ENCODE measurements around the gene CA9. TPM values are rescaled to one million over a fixed set of nuclear protein-coding genes. Genes with fewer than 3 reads are reported as not detected.
A peak's percentile ranks its signal among the peaks of the same experiment; 100 is the strongest.

The CA9 gene
- total and polyA plus RNA-seq, 8 donors = 1.2 to 670 (median 200) TPM

DNA sequence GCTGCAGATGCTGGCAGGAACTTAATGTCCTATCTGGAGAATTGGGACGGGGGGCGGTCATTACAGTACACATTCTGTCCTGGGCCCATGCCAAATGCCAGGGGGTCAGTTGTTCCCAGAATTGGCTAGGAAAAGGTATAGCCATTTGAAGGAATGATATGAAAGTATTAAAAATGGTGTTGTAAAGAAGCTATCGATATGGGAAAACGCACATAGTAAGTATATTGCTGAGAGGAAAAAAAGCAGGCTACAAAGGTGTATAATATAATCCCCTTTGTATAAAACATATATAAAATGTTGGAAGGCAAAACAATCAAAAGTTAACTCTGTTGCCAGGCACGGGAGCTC, 8.3 kb upstream of the CA9 start:
- no peaks in the 10 kb centered on the region for H3K27me3 ChIP-seq

DNA sequence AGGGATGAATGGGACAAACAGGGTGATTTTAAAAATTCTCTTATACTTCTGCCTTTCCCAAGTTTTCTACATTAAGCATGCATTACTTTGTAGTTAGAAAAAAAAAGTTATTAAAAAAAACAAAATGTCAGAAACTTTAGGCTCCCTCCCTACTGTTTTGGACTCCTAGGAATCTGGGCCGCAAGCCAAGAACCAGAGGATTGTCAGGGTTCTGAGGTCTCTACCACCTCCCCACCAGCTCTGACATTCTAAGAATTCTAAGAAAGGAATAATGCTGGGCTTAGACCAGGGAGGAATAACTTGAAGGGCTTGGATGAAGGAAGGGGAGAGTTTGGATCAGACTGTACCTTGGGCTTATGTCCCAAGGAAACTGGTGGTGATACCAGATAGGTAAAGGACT, 7.7 kb upstream of the CA9 start:
- Histone ChIP-seq H3K27ac (peak overlapping the region in 4 of 5 donors; percentile 35 to 100 (median 91)), H3K4me1 (peaks cover 44 to 78% (median 62%) of the 10 kb centered on the region in 4 donors), H3K36me3 (peaks cover 0 to 15% (median 4%) of the 10 kb centered on the region in 4 donors), H3K4me3 (no peak overlapping the region), H3K27me3 (no peaks in the 10 kb centered on the region), H3K9me3 (no peaks in the 10 kb centered on the region)
- WGBS, 5 donors = 57 to 76% (median 65%) methylated on average over 1 of the region's 1 CpG
- no peak for TF ChIP-seq POLR2A (IDR thresholded peaks at IDR 0.05)
- TF ChIP-seq, protein P1, sequence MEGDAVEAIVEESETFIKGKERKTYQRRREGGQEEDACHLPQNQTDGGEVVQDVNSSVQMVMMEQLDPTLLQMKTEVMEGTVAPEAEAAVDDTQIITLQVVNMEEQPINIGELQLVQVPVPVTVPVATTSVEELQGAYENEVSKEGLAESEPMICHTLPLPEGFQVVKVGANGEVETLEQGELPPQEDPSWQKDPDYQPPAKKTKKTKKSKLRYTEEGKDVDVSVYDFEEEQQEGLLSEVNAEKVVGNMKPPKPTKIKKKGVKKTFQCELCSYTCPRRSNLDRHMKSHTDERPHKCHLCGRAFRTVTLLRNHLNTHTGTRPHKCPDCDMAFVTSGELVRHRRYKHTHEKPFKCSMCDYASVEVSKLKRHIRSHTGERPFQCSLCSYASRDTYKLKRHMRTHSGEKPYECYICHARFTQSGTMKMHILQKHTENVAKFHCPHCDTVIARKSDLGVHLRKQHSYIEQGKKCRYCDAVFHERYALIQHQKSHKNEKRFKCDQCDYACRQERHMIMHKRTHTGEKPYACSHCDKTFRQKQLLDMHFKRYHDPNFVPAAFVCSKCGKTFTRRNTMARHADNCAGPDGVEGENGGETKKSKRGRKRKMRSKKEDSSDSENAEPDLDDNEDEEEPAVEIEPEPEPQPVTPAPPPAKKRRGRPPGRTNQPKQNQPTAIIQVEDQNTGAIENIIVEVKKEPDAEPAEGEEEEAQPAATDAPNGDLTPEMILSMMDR (IDR thresholded peaks at IDR 0.05) = no peak
- no peak for DNase-seq
- intact Hi-C loops (cut with DNase I; ENCODE audit: low total_unique reads) = no loop called here

More for the DNA sequence above, 8.3 kb upstream of the CA9 start:
- intact Hi-C loops (cut with DNase I; ENCODE audit: low total_unique reads) = no loop called here
- Histone ChIP-seq H3K4me3 (peak overlapping the region; percentile 44 to 56 (median 54)), H3K36me3 (peaks cover 5 to 21% (median 10%) of the 10 kb centered on the region in 4 donors), H3K9me3 (no peaks in the 10 kb centered on the region), H3K4me1 (peaks cover 50 to 81% (median 68%) of the 10 kb centered on the region in 4 donors), H3K27ac (peak overlapping the region; percentile 83 to 100 (median 95))
- TF ChIP-seq POLR2AphosphoS5 (IDR thresholded peaks at IDR 0.05) (no peak), EP300 (IDR thresholded peaks at IDR 0.05) (no peak), POLR2A (IDR thresholded peaks at IDR 0.05) (no peak)
- TF ChIP-seq, protein P1 (IDR thresholded peaks at IDR 0.05) = no peak
- 10 to 21% (median 16%) methylated on average over 5 of the region's 5 CpGs for WGBS, 5 donors
- DNase-seq = no peak

DNA sequence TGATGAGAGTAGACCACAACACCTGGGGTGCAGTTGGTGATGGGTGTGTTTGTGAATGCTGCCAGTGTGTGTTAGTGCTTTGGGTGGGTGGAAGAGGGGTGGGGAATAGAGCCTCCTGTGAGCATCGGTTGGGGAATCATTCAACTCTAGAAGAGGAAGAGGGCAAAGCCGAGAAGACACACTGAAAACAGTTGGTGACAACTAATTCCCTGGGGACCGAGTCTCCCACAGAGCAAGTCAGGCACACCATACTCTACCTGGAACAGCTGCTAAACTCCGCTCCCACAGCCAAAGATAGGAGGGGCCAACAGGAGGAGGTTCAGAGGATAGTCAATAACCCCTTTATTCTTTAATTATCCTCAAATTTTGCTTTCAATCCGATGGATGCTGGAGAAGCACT, 7.2 kb upstream of the CA9 start:
- Histone ChIP-seq H3K4me3 (no peak overlapping the region), H3K27ac (peak overlapping the region in 3 of 5 donors; percentile 83 to 100 (median 99)), H3K36me3 (peaks cover 0 to 11% (median 2%) of the 10 kb centered on the region in 4 donors), H3K9me3 (no peaks in the 10 kb centered on the region), H3K4me1 (peaks cover 45 to 73% (median 57%) of the 10 kb centered on the region in 4 donors), H3K27me3 (no peaks in the 10 kb centered on the region)
- WGBS, 5 donors = 88 to 95% (median 93%) methylated on average over 5 of the region's 5 CpGs
- no peak for DNase-seq
- intact Hi-C loops (cut with DNase I; ENCODE audit: low total_unique reads) = no loop called here
- TF ChIP-seq, protein P1 (IDR thresholded peaks at IDR 0.05) = no peak

DNA sequence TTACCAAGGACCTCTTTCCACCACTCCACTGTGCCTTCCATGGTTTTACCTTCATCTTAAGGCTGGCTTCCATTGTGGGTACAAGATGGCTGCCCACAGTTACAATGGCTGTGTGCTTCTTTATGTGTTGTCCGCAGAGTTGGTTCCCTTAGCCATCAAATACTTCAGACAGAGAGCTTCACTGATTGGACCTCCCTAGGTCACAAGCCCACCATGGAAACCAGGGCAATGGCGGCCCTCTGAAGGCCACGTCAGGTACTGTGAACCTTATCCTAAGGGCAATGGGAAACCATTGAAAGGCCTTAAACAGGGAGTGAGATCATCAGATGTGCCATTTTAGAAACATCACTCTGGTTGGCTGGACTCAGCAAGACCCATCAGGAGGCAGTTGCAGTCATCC, 5.8 kb upstream of the CA9 start:
- H3K27ac ChIP-seq = peak overlapping the region; percentile 44 to 100 (median 81)
- no peak for DNase-seq
- 88 to 97% (median 93%) methylated on average over 3 of the region's 3 CpGs for WGBS, 5 donors

More for the DNA sequence above, 5.8 kb upstream of the CA9 start:
- Histone ChIP-seq H3K4me1 (peaks cover 39 to 73% (median 51%) of the 10 kb centered on the region in 4 donors), H3K36me3 (no peaks in the 10 kb centered on the region), H3K4me3 (no peak overlapping the region), H3K27me3 (no peaks in the 10 kb centered on the region), H3K9me3 (no peaks in the 10 kb centered on the region)
- intact Hi-C loops (cut with DNase I; ENCODE audit: low total_unique reads) = no loop called here
- TF ChIP-seq, protein P1 (IDR thresholded peaks at IDR 0.05) = peak in 1 of 7 experiments; percentile 6
- TF ChIP-seq POLR2A (IDR thresholded peaks at IDR 0.05) = no peak
- TF ChIP-seq POLR2AphosphoS5 (IDR thresholded peaks at IDR 0.05) = no peak
